Ammon's horn (tissue), 1 donor: ENCODE results near the gene MVB12B.
A peak's percentile ranks its signal among the peaks of the same experiment; 100 is the strongest.

ENCODE experiments used
- DNase-seq: peaks from one replicate; pipeline ENCODE4 v3.0.0-alpha.2; 2016; ENCODE audit warnings: low spot score

The MVB12B gene

DNA sequence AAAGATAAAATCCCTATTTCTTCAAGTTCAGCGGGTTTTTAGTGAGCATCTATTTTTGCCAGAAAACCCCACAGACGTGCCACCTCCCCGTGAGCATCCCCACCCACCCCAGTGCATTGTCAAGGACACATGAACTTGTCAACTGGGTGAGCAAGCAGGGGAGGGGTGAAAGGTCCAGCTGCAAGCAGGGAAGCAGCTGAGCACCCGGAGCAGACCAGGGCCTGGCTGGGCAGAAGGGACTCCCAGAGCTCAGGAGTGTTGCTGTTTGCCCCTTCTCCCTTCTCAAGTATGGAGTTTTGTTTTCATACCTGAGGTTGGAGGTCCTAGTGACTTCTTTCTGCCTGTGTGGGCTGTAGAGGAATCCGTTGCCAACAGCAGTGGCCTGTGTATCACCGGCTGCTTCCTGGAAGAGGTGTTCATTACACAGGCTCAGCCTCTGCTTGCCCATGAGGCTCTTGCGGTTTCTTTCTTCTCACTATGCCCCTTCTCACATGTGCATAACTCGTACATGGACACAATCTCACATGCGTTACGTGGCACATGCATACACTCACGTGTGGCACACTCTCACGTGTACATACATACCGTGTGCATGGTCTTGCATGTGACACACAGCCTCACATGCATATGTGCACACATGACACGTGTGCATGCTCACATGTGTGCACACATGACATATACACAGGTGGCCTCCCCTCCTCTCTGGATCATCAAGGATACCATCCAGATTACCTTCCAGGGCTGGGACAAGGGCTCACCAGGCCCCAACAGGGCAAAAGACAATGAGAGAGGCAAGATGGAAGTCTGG, 126.7 kb downstream of the MVB12B start:
- DNase-seq: no peak

GRCh38 chr9:126454215-126454614, 127.6 kb downstream of the MVB12B start:
- no peak for DNase-seq

DNA sequence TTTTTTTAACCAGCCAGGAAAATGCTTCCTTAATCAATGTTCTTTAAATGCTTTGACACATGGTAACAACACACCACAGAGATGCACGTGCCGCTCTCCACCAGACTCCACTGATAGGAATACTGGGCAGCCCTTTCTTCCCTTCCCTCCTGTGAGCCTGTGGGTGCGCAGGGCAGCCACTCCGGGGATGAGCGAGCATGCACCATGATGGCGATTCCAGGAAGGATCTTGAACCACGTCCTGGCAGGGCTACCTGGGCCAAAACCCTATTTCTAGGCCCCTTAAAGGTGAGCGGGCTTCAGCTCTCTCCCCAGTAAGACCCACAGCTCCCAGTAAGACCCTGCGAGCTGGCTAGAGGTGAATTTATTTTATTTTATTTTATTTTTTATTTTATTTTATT, 128.2 kb downstream of the MVB12B start:
- no peak for DNase-seq

DNA sequence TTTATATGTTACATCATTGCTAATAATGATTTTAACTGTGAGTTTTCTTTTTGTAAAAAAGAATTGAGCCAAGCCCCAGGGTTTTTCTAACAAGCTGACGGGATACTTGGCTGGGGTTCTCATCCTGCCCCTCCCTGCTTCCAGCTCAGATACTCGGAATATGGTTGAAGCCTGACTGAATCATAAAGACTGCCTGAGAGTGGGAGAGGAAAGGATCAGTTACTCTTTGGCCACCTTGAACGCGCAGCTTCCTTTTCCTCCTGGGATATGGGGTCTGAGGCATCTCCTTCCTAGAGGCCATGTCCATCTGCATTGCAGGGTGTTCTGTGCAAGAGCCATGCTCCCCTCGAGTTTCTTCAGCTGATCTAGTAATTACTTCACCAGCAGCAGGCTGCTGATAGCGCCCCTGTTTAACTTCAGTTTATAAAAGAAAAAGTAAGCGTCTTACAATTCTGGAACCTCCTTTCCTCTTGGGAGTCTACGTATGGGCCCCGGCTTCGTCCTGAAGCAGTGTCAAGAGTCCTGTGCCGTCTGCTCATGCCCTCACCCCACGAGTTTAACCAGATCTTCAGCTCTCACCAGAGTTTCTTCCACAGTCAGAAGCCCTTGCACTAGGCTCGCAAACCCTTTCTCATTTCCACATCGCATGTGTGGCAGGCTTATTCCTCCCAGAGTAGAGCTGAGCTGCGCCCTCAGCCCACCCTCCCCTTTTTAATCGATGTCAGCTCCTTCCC, 130.0 kb downstream of the MVB12B start:
- no peak for DNase-seq

DNA sequence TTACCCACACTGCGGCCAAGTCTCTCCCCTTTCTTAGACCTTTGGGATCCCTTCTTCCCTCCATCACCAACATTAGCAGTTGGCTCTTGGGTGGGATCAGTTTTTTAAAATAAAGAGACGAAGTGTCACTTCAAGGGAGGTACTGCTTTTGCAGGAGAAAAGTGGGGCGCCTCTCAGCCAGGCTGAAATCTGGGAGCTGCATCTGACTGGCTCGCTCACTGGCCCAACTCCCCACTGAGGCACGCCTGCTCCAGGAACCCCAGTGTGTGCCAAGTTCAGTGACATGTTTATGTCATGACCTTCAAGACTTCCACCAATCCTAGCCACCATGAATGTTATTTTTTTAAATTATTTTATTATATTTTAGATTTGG, 130.5 kb downstream of the MVB12B start:
- no peak for DNase-seq

GRCh38 chr9:126457890-126458289, 131.3 kb downstream of the MVB12B start:
- DNase-seq: no peak

DNA sequence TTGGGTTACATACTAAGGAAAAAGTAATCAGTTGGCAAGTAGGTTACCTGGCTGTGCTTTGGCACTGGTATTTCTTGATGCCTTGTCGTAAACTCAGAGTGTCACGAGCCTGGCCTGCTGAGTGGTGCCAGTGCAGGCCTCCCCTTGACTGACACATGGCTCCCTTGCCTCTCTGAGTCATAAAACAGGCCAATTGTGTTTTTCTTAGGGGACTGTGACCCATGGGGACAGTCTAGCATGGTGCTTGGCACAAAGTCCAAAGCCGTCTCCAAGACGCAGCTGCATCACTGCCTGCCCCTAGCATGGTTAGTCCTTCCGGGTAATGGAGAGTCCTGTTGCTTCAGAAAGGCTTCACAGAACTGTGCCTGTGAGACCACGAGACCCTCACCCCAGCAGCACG, 132.5 kb downstream of the MVB12B start:
- DNase-seq: peak; percentile 71

- no peak for DNase-seq
These were observed 132.9 kb downstream of the MVB12B start for GRCh38 chr9:126459546-126459945.

DNA sequence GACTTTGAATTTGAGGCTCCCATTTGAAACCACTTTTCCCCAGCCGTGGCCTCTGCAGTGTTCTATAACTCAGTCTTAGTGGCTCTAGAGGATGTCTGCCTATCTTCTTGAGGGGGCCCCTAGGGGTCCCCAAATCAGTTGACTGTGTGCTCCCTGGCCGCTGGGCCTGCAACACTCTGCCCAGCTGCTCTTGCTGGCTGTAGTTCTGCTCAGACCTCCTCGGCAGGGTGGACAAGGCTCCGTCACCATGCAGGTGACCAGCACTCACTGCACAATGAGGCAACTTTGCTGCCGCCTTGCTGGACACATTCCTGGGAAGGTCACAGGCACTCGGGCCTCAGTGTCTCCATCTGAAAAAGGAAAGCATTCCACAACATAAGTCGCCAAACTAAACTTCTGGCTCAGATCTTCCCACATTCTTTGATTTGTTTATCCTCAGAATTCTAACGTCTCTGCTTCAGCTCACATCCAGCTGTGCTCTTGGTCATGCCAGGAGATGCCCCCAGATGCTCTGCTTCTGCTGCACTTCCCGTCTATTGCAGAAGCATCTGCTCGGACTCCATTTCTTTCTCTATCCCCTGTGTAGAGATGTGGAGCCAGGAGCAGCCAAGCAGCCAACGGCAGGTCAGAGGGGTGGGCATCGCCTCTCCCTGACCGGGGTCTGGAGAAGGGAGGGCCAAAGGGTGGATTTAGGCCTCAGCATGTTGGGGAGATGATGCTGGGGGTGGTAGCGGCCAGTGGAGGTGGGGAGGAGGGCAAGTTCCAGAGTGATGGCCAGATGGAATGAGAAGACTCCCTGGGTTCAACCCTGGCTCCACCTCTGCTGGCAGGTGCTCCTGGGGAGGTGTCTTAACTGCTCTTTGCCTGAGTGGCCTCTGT, 133.6 kb downstream of the MVB12B start:
- DNase-seq: no peak

GRCh38 chr9:126461029-126461428, 134.4 kb downstream of the MVB12B start:
- DNase-seq: no peak

- no peak for DNase-seq
These were observed 135.0 kb downstream of the MVB12B start for GRCh38 chr9:126461608-126462007.

- no peak for DNase-seq
These were observed 136.0 kb downstream of the MVB12B start for GRCh38 chr9:126462617-126463016.

DNA sequence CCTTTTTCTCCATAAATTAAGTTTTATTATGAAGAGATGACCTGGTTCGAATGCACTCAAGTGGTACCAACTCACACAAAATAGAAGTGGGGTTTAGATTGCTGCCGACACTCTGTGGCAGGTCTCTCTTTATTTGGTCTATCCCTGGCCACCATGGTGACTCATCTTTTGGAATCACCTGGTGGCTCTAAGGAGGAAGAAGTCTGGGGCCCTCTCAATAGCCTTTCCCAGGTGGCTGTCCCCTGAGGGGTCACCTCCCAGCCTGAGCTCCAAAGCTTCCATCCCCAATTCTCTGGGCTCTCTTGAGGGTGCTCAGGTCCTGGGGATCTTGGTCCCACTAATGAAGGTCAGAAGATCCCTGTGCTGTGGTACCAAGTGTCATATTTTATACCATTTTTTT, 136.8 kb downstream of the MVB12B start:
- DNase-seq: no peak

DNA sequence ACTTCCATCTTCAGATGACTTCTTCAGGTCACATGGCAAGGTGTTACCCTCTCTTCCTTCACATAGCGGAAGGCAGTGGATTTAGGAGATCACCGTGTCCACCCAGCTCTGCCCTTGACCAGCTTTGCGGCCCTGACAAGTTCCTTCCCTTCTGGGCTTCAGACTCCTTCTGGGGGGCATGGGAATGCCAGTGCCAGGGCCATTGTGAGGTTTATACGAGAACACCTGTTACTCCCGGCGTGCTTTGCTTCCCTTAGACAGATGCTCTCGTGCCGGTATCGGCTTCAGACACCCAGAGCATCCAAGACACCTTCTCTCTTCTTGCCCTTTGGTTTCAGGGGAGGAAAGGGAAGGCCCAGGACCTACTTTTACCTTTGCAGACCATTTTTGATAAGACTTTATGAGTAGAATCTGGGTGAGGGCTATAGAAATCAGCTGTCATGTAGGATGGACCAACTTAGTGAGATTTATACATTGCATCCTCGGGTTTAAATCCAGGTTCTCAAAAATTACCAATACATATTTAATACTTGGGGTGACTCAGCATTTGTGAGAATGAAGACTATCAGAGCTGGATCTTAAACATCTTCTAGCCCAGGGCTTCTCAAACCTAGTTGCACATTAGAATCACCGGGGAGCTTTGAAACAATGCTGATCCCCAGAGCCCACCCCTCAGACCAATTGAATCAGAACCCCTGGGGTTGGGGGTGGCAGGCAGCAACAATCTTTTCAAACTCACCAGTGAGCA, 138.2 kb downstream of the MVB12B start:
- DNase-seq: no peak

DNA sequence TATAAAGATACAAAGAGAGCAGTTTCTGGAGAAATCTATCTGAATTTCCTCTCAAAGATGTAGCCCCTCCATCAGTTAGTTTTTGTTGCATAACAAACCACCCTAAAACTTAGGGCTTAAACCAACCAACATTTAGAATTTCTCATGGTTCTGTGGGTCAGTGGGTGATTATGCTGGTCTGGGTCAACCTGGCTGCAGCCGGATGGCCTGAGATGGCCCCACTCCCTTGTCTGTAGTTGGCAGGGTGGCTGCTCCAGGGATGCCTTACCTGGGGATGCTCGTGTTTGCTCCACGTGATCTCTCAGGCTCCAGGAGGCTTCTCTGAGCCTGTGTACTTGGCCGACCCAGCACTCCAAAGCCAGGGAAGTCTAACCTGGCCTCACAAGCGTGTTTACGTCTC, 139.3 kb downstream of the MVB12B start:
- no peak for DNase-seq

- no peak for DNase-seq
These were observed 141.7 kb downstream of the MVB12B start for GRCh38 chr9:126468141-126468825.

DNA sequence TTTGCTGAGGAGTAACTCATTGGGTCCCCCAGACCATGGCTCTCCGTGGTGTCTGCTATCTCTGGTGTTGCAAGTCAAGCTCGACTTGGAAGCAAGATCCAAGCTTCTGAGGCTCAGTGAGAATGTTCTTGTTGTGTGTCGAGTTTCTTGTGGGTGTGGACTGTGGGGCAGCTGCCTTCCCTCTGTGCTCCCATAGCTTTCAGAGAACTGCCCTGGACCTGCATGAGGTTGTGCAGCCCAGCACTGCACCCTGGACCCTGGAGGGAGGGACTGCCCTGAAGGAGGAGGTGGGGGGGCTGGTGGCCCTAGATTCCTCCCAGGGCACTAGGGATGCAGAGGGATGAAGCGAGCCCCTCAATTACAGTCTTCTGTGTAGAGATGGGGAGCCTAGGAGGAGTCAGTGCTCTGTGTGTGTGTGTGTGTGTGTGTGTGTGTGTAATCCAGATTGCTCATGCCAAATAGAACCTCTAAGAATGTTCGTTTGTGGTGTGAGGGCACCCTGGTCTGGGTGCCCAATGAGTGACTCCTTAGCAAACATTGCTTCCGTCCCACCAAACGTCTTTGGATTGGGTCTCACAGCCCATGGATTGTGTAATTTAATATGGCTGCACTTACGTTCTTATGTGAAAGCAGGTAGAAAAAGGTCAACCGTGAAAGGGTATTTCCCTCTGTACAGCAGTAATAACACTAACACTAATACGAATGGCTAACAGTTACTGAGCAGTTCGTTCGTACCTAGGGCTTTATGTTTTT, 143.8 kb downstream of the MVB12B start:
- DNase-seq: no peak

- peak; percentile 73 for DNase-seq
These were observed 144.5 kb downstream of the MVB12B start for GRCh38 chr9:126471084-126471624.

DNA sequence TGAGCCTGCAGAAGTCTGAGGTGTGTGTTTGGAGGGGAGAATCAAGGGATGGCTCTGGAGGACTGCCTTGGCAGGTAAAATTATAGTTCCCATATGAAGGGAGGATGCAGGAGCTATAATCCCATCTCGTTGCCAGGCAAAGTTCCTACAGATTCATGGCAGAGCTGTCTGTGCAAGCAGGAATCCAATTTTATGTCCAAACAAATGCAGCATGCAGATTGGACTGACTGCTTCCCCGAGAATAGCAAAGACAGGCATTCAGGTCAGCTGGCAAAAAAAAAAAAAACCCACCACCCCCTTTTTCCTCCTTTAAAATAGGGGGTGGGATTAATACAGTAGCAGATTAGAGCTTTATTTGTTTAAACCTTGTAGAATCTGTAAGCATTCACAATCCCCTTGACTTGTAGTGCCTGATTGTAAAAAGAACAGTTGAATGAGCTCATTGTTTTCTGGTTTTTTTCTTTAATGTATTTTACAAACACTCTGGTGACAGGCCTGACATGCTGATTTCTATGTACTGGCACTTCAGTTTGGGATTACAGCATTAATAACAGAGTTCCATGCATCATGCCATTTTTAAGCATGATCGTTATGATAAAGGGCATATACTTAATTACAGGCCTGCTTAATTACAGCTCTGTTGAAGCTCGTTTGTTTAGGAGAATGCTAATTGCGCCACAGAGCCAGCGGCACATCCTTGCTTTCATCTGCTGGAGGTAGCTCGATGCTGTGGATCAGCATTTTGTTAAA, 145.7 kb downstream of the MVB12B start:
- DNase-seq: no peak

DNA sequence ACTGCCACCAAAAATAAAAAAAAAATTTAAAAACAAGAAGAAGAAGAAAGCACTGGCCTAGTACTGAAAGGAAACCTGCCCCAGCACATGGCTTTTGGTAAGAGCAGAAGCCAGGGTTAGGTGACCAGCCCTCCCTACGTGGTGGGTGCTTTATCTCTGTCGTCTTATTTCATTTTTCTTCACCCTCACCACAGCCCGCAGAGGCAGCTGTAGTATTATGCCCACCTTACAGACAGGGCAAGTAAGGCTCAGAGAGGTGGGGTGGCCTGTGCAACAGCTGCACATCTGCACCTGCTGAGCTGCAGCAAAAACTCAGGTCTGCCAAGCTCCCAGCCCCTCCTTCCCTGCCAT, 146.3 kb downstream of the MVB12B start:
- DNase-seq: no peak
